Activated T-helper 1 cell treated with Interleukin-2 at 50 U/mL for 16 hours (primary cell): ENCODE data around the gene GABRG3.

Experiments
- DNase-seq: peaks from one replicate; pipeline ENCODE4 v3.0.0-alpha.2; 2020; ENCODE audit warnings: low read depth

GABRG3 gene

GRCh38 chr15:26970712-26971210 lies at the start of gene GABRG3:
TSS of gene GABRG3 (plus strand) at chr15:26971181.
- no peak for DNase-seq

- no peak for DNase-seq
Observed at GRCh38 chr15:26921433-26921832, 49.5 kb upstream of the GABRG3 start.

- no peak for DNase-seq
Observed at GRCh38 chr15:26926081-26926480, 44.9 kb upstream of the GABRG3 start.

GRCh38 chr15:26928051-26928450 lies 42.9 kb upstream of the GABRG3 start:
- DNase-seq, result no peak

DNA sequence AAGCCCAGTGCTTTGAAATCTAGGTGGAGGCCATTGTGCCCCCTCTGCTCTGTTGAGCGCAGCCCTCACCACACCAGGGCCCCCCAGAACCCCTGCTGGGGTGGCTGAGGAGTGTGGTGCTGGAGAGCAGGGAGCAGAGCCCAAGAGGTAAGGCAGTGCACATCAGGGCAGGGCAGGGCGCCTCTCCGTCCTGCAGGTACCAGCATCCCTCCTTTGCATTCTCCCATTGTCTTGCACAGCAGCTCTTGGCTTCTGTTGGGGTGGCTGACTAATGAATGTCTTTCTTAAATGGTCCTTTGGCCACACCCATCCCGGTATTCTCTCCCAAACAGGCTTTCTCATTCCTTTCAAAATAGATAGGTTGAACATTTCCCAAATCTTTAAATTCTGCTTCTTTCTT lies 41.4 kb upstream of the GABRG3 start:
- no peak for DNase-seq

- no peak for DNase-seq
Observed at GRCh38 chr15:26934848-26935247, 36.1 kb upstream of the GABRG3 start.

DNA sequence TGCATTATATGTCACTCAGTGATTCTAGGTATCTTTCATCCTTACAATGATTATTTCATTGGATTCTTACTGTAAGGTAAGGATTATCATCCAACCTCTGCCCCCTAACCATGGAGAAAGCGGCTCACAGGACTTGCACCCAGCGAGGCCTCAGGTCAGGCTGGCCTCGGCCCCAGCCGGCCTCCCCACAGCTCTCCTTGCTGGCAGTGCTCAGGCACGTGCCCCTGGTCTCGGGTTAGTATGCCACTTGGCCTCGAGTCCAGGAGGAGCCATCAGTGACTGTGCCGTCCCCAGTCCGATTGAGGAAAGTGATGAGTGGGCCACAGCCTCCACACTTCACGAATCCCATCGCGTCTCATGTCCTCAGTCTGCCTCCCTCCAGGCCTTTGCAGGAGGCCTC lies 35.7 kb upstream of the GABRG3 start:
- no peak for DNase-seq

GRCh38 chr15:26936502-26936901 lies 34.5 kb upstream of the GABRG3 start:
- no peak for DNase-seq

DNA sequence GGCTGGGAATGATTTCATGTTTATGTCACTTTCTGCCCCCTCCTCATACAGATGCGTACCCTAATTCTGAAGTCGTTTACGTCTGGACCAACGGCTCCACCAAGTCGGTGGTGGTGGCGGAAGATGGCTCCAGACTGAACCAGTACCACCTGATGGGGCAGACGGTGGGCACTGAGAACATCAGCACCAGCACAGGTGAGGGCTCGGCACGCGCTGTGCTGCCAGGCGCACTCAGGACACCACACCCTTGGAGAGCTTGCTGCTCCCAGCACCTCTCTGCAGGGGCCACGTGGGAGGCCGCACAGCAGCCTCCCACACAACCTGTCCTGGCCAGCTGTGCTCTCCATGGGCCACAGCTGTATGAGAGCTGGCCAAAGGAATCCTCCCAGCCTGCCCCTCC lies 33.8 kb upstream of the GABRG3 start:
- no peak for DNase-seq

DNA sequence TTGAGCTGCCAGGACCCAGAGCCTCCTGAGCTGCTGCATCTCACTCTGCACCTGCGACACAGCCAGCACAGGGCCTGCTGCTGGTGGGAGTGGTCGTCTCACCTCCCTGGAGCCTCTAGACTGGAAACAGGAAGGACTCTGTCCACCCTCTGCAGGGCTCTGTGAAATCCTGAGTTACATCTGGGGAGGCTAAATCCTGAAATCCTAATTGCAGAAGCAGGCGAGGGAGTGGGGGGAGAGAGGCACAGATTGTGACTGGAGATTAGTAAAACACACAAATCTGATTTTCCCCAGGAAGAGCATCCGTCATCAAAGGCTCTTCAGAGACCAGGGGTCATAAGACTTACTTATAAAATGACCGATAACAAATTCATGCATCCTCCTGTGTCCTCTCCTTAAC lies 31.6 kb upstream of the GABRG3 start:
- no peak for DNase-seq

DNA sequence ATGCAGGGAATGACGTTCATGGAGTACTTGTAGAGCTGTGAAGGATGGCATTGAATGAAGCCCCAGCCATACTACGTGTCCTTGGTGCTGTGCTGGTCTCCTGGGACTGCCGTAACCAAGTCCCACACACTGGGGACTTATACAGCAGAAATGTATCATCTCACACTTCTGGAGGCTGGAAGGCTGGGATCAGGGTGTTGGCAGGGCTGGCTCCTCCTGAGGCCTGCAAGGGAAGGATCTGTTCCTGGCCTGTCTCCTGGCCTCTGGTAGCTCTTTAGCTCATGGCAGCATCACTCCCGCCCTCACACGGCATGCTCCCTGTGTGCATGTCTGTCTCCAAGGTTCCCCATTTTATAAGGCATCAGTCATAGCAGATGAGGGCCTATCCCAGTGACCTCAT lies 29.5 kb upstream of the GABRG3 start:
- DNase-seq, result no peak

DNA sequence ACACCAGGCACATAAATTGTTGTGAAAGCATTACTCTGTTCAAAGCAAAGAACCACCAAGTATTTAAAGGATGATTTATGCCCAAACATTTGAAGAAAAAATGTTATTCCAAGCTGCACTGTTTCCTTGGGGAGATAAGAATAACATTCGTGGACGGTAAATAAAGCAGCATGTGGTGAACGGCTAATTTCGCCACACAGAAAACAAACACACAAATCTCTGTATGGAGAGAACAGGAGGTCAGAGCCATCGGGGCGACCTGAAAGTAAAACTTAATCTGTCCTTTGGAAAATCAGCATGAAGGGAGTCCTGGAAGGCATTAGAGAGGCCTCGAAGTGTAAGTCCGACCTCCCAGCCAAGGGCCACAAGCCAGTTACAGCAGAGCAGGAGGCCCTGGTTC lies 27.1 kb upstream of the GABRG3 start:
- DNase-seq, result no peak

GRCh38 chr15:26945046-26945445 lies 25.9 kb upstream of the GABRG3 start:
- DNase-seq, result no peak

GRCh38 chr15:26950001-26950400 lies 21.0 kb upstream of the GABRG3 start:
- no peak for DNase-seq

DNA sequence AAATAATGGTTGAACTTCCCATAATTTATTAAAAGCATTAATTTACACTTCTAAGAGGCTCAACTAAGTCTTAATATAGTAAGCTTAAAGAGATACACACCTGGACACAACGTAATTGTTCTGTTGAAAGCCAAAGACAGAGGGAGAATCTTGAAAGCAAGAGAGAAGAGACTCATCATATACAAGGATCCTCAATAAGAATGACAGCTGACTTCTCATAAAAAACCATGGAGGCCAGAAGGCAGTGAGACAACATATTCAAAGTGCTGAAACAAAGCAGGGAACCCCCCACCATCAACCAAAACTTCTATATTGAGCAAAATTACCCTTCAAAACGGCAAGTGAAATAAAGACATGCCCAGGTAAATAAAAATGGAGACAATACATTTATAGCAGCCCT lies 16.6 kb upstream of the GABRG3 start:
- no peak for DNase-seq

DNA sequence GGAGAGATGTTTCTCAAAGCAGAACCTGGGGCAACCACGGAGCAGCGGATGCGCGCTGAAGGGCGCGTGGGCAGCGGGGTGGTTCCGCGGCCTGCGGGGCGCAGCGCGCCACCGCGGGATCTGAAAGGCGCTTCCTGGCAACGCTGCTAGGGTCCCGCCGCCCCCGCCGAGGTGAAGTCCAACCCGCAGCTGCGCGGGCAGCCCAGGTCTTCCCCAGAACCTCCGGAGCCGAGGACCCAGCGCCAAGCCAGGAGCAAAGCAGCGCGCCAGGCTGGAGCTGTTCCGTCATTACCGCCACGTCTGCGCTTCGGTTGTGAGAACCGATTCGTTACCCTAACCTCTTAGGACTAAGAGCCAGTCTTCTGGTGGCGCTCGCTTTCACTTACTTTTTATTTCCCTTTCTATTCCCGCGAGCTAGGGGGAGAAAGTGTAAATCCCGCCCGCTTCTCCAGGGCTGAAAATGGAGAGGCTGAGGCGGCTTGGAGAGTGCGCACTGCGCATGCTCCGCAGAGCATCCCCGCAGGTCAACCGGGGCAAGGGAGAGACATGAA lies 3.2 kb upstream of the GABRG3 start:
- DNase-seq, result no peak

GRCh38 chr15:26968806-26969205 lies 2.2 kb upstream of the GABRG3 start:
- DNase-seq, result no peak

- DNase-seq, result no peak
Observed at GRCh38 chr15:26971271-26972018, 464 bp downstream of the GABRG3 start.

DNA sequence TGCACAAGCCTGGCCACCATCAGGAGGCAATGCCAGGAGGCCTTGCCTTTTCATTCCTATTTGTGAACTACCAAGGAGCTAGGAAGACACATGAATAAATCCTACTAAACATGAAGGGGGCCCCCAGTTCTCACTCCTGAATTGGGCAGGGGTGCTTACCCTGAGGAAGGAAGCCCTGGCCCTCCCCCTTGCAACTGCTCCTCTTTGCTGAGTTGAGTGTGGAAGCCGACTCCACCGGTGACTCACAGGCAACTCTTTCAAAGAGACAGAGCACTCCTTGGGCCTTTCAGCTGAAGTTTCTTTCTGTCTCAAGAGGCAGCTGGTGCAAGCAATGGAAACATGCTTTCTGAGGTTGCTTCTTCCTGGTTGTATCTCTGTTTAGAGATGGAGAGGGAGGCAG lies 1.7 kb downstream of the GABRG3 start:
- no peak for DNase-seq

DNA sequence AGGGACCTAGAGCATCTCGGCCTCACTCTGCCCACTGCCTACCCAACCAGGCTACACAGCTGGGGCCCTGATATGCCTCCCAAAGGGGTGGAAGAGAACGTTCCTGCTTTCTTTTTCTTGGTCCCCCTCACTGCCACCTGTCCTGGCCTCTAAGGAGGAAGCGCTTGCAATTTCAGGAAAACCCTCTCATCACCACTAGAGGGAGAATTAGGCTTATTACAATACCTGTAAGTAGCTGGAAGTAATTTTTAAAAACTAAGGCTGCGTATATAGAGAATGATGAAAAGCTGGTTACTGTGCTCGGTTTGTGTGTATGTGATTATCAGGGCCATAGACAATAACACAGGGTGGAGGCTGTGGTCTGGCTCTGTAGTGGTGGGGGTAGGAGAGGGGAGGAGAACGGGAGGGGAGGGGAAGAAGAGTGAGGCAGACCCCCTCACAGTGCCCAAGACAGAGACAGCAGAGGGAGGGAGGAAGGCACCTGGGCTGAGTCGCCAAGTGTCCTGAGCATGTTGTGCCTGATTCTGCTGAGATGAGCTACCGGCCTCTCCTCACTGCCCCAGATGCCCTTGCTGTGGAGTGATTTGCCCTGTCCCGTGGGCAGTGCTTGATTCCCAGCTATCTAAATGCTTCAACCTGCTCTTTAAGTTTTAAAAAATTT lies 3.3 kb downstream of the GABRG3 start:
- DNase-seq, result no peak

DNA sequence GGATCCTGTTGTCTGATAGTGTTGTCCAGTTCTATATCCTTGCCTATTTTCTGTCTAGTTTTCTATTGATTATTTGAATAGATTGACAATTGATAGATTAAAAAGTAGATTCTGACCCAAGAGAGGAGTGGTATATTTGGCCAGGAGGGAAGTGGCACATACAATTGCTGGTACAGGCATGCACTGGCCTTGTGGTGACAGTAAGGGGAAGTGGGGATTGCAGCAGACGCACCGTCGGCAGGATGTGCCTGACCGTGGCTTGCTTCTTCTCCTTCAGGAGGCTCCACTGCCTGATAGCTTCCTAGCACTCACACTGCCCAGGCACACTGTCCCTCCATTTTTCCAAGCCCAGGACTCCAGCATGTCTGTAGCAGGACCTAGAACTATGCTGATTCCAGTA lies 10.5 kb downstream of the GABRG3 start:
- no peak for DNase-seq

DNA sequence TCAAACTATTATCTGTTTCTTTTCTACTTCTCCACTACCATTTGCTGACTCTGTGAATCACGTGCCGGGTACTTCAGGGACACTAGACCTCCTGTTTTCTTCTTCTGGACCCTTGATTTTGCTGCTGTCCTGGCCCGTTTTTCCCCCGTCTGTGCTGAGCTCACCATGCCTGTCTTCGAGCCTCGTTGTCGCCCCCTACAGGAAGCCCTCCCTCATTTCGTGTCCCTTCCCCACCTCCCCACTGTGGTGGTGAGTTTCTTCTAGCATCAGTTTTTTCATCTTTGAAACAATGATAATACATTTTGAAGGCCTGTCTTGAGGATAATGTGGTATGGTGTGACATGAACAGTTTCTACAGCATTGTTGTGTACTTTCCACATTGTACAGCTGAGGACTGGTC lies 12.8 kb downstream of the GABRG3 start:
- no peak for DNase-seq

DNA sequence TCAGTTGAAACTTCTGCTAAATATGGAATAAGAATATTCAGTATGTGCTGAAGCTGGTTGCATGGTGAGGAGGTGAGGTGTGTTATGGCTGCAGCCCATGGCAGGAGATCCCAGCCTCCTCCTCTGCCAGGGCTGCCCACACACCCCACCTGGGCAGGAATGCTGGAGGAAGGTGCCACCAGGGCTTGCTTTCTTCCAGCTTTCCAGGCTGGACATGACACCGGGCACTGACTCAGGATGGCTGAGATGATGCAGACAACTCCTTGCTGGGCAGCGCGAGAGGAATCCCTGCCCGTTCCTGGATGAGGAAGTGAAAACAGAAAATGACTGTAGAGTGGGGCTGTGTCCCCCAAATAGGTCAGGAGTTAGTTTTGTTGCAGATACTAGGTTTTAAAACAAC lies 14.1 kb downstream of the GABRG3 start:
- DNase-seq, result no peak

- DNase-seq, result no peak
Observed at GRCh38 chr15:26996250-26996649, 25.3 kb downstream of the GABRG3 start.
